H1 (cell line): ENCODE data around the gene C4B. TPM values are rescaled to one million over a fixed set of nuclear protein-coding genes. Genes with fewer than 3 reads are reported as not detected.

Source experiments
- CTCF ChIA-PET: fragments of 300-600 bp; sonication (Branson Sonifier 250); formaldehyde crosslinking; loops from one replicate; lab custom pipeline; 2021; ENCODE audit not compliant: partially characterized antibody; lab: Charles Lee
- POLR2A ChIA-PET: fragments of 300-600 bp; sonication (Branson Sonifier 250); formaldehyde crosslinking; loops from one replicate; lab custom pipeline; 2021; ENCODE audit warnings: inconsistent platforms; ENCODE audit not compliant: partially characterized antibody; lab: Charles Lee
- DNase-seq, 2 experiments: peaks; one replicate each; pipeline versions ENCODE4 v3.0.0 to v3.0.0-alpha.2; 2010 to 2022; ENCODE audit warnings: low spot score in 2 of 2, low read depth in 1 of 2, mixed read lengths in 1 of 2
- FAIRE-seq: peaks from 2 replicates; lab custom pipeline; 2011; peaks lifted over from hg19 to GRCh38; lab: Jason Lieb, UNC
- H2AFZ ChIP-seq: 2 replicates; pipeline ENCODE4 v1.8.1; 2012; ENCODE audit warnings: low read length, inconsistent platforms
- H2AK5ac ChIP-seq: 2 replicates; pipeline ENCODE4 v1.6.1; 2013; ENCODE audit warnings: low read depth, low read length
- H2BK120ac ChIP-seq: replicated peaks from 2 replicates; pipeline ENCODE3; 2013; ENCODE audit warnings: low read depth, low read length, inconsistent platforms
- H2BK12ac ChIP-seq: 2 replicates; pipeline ENCODE4 v1.6.1; 2013; ENCODE audit warnings: low read depth, low read length
- H2BK15ac ChIP-seq: 2 replicates; pipeline ENCODE4 v1.6.1; 2013; ENCODE audit warnings: low read length
- H2BK20ac ChIP-seq: 2 replicates; pipeline ENCODE4 v1.6.1; 2013; ENCODE audit warnings: low read length
- H2BK5ac ChIP-seq: 2 replicates; pipeline ENCODE4 v1.6.1; 2013; ENCODE audit warnings: low read depth, low read length
- H3K14ac ChIP-seq: 2 replicates; pipeline ENCODE4 v1.6.1; 2013; ENCODE audit warnings: inconsistent platforms; ENCODE audit not compliant: insufficient read length
- H3K18ac ChIP-seq: 2 replicates; pipeline ENCODE4 v1.6.1; 2013; ENCODE audit warnings: low read length; ENCODE audit errors: extremely low read depth
- H3K23ac ChIP-seq: 2 replicates; pipeline ENCODE4 v1.6.1; 2013; ENCODE audit warnings: inconsistent platforms; ENCODE audit not compliant: insufficient read length
- H3K23me2 ChIP-seq: 2 replicates; pipeline ENCODE4 v1.6.1; 2013; ENCODE audit warnings: low read depth, low read length
- H3K27ac ChIP-seq: 2 replicates; pipeline ENCODE4 v1.6.1; 2011; ENCODE audit warnings: low read depth, low read length, inconsistent platforms
- H3K27me3 ChIP-seq, 4 experiments: replicated peaks in 1 of 4; 1 replicate in 1 of 4; 2 replicates in 3 of 4; pipeline versions ENCODE4 v1.6.1 to v1.8.1; 2011 to 2013; ENCODE audit warnings: low read length in 3 of 4, mild to moderate bottlenecking in 3 of 4, inconsistent platforms in 2 of 4, mixed read lengths in 2 of 4, moderate library complexity in 1 of 4; ENCODE audit not compliant: control insufficient read depth in 3 of 4, insufficient read depth in 3 of 4; ENCODE audit errors: extremely low read depth in 1 of 4
- H3K36me3 ChIP-seq, 4 experiments: 2 replicates each; pipeline versions ENCODE4 v1.6.1 to v1.8.1; 2011 to 2013; ENCODE audit warnings: mild to moderate bottlenecking in 4 of 4, low read length in 3 of 4, moderate library complexity in 2 of 4, control low read depth in 1 of 4, inconsistent platforms in 1 of 4; ENCODE audit not compliant: insufficient read depth in 4 of 4, control insufficient read depth in 2 of 4
- H3K4ac ChIP-seq: replicated peaks from 2 replicates; pipeline ENCODE3; 2013; ENCODE audit warnings: low read length, low read depth, mixed read lengths, inconsistent platforms; ENCODE audit not compliant: insufficient read length
- H3K4me1 ChIP-seq, 4 experiments: replicated peaks in 1 of 4; 1 replicate in 1 of 4; 2 replicates in 3 of 4; pipeline versions ENCODE4 v1.6.1 to v1.8.1; 2011 to 2013; ENCODE audit warnings: low read length in 3 of 4, inconsistent platforms in 2 of 4, mixed read lengths in 1 of 4; ENCODE audit not compliant: insufficient read depth in 4 of 4, control insufficient read depth in 3 of 4
- H3K4me2 ChIP-seq, 2 experiments: 2 replicates each; pipeline versions ENCODE4 v1.6.1 to v1.8.1; 2011 to 2013; ENCODE audit warnings: low read depth in 2 of 2, low read length in 2 of 2, control low read depth in 1 of 2, inconsistent platforms in 1 of 2, mild to moderate bottlenecking in 1 of 2; ENCODE audit not compliant: insufficient read depth in 1 of 2
- H3K4me3 ChIP-seq, 4 experiments: fragments of 200-600, 300-600 bp in 1 of 4; sonication (generic), shearing (Covaris generic), sonication (Bioruptor Twin) in 1 of 4; 2 replicates each; pipeline versions ENCODE4 v1.5.1 to v1.8.1; 2011 to 2016; ENCODE audit warnings: low read length in 4 of 4, low read depth in 3 of 4, control low read depth in 2 of 4, inconsistent platforms in 2 of 4, mild to moderate bottlenecking in 2 of 4, mixed read lengths in 1 of 4, moderate library complexity in 1 of 4; ENCODE audit not compliant: insufficient read depth in 2 of 4; ENCODE audit errors: extremely low read depth in 1 of 4
- H3K56ac ChIP-seq: replicated peaks from 2 replicates; pipeline ENCODE3; 2013; ENCODE audit warnings: low read depth, mild to moderate bottlenecking, mixed read lengths, low read length, inconsistent platforms; ENCODE audit not compliant: insufficient read length
- H3K79me1 ChIP-seq: 2 replicates; pipeline ENCODE4 v1.6.1; 2013; ENCODE audit warnings: low read depth, low read length, control low read depth
- H3K79me2 ChIP-seq, 2 experiments: 2 replicates each; pipeline versions ENCODE4 v1.6.1 to v1.8.1; 2012 to 2013; ENCODE audit warnings: low read length in 2 of 2, mild to moderate bottlenecking in 2 of 2, inconsistent platforms in 1 of 2; ENCODE audit not compliant: insufficient read depth in 2 of 2, control insufficient read depth in 1 of 2
- H3K9ac ChIP-seq, 4 experiments: replicated peaks in 1 of 4; 1 replicate in 1 of 4; 2 replicates in 3 of 4; pipeline versions ENCODE4 v1.6.1 to v1.8.1; 2011 to 2013; ENCODE audit warnings: low read depth in 3 of 4, low read length in 3 of 4, control low read depth in 2 of 4, mild to moderate bottlenecking in 2 of 4, moderate library complexity in 2 of 4, inconsistent platforms in 1 of 4; ENCODE audit errors: extremely low read depth in 1 of 4
- H3K9me3 ChIP-seq, 2 experiments: 2 replicates each; pipeline versions ENCODE4 v1.6.1 to v1.8.1; 2012 to 2013; ENCODE audit warnings: mild to moderate bottlenecking in 2 of 2, moderate library complexity in 2 of 2, control low read depth in 1 of 2, inconsistent platforms in 1 of 2, low read depth in 1 of 2, low read length in 1 of 2, mixed read lengths in 1 of 2; ENCODE audit not compliant: insufficient read depth in 2 of 2
- H4K20me1 ChIP-seq, 2 experiments: replicated peaks in 1 of 2; 2 replicates each; pipeline versions ENCODE3 to v1.8.1; 2011 to 2013; ENCODE audit warnings: inconsistent platforms in 2 of 2, low read length in 2 of 2, mild to moderate bottlenecking in 1 of 2; ENCODE audit not compliant: insufficient read depth in 2 of 2, control insufficient read depth in 1 of 2
- H4K5ac ChIP-seq: 2 replicates; pipeline ENCODE4 v1.6.1; 2013; ENCODE audit warnings: low read length, low read depth, mixed read lengths, inconsistent platforms; ENCODE audit not compliant: insufficient read length
- H4K8ac ChIP-seq: 2 replicates; pipeline ENCODE4 v1.8.0; 2013; ENCODE audit warnings: mild to moderate bottlenecking, moderate library complexity, low read length, inconsistent platforms; ENCODE audit not compliant: insufficient read depth; ENCODE audit errors: extremely low read depth
- H4K91ac ChIP-seq: replicated peaks from 2 replicates; pipeline ENCODE3; 2013; ENCODE audit warnings: low read length, mixed read lengths, inconsistent platforms; ENCODE audit not compliant: insufficient read length
- E2F6 ChIP-seq: IDR thresholded peaks from 2 replicates; pipeline ENCODE4 v1.6.1; 2012; ENCODE audit warnings: inconsistent platforms
- WGBS, 2 experiments: shearing (Covaris generic) in 1 of 2; methylation state at CpG; one replicate each; pipeline versions ENCODE4 v1.1.6 to v1.1.7; 2013 to 2015; ENCODE audit warnings: low lambda C conversion rate in 2 of 2, mixed read lengths in 2 of 2, inconsistent platforms in 1 of 2, low coverage in 1 of 2, missing lambda C conversion rate in 1 of 2; ENCODE audit not compliant: insufficient replicate concordance in 2 of 2, insufficient coverage in 1 of 2, insufficient read length in 1 of 2; ENCODE audit errors: extremely low coverage in 1 of 2, missing lambda C conversion rate in 1 of 2; 5-methylcytosine and 5-hydroxymethylcytosine counted together
- polyA plus RNA-seq, 7 experiments: library from polyadenylated mRNA; depleted of rRNA in 3 of 7; stranded (reverse) in 5 of 7; unstranded in 2 of 7; fragments of >200 nt in 5 of 7; fragments of 200-250 nt in 2 of 7; gene quantifications; 1 replicate in 5 of 7; 2 replicates in 1 of 7; 4 replicates in 1 of 7; pipeline versions ENCODE4 v1.2.1 to v1.2.3, GENCODE V29; 2011 to 2013; ENCODE audit warnings: missing spikeins in 2 of 7, mixed read lengths in 2 of 7
- total RNA-seq: library from RNA; stranded (reverse); fragmentation: NEBNext Ultra II Directional; extraction: Animal tissue kit (Norgen Biotek cat#: 25700); gene quantifications from 2 replicates; pipeline ENCODE4 v1.2.1, GENCODE V29; 2021

The C4B gene
- total and polyA plus RNA-seq, 2 of the 8 experiments (the other 6 are each of a cell fraction or from before 2014, with no cell fraction given) = 0.74 to 3.5 TPM

GRCh38 chr6:32083812-32084768 lies 69.5 kb downstream of the C4B start:
- POLR2A ChIA-PET = interaction anchor here (0.7 to 2.3 kb wide), 3 partner anchors 27 to 44 kb away, joined by 3 to 8 read pairs (median 3); partner anchors contain the start of gene ATF6B

More at GRCh38 chr6:32083812-32084768, 69.5 kb downstream of the C4B start:
- Histone ChIP-seq H4K8ac (no peak overlapping the region), H4K91ac (no peak overlapping the region), H3K27me3 (peaks cover 0 to 13% (median 11%) of the 10 kb centered on the region in 4 experiments; a peak in 5 of 7 replicates), H3K79me2 (no peaks in the 10 kb centered on the region), H3K4me2 (no peak overlapping the region), H3K9me3 (no peaks in the 10 kb centered on the region), H2BK15ac (no peak overlapping the region), H4K5ac (no peak overlapping the region), H3K9ac (no peak overlapping the region), H2BK120ac (no peak overlapping the region), H2BK20ac (no peak overlapping the region), H3K4me3 (no peak overlapping the region), H3K14ac (no peak overlapping the region), H3K56ac (no peak overlapping the region), H4K20me1 (no peaks in the 10 kb centered on the region), H3K23me2 (no peaks in the 10 kb centered on the region; the same call in 1 of the 2 replicates), H3K23ac (no peak overlapping the region), H3K4me1 (peaks cover 0 to 16% (median 7%) of the 10 kb centered on the region in 4 experiments; a peak in 5 of 7 replicates), H3K36me3 (no peaks in the 10 kb centered on the region), H3K4ac (no peak overlapping the region), H2BK5ac (no peak overlapping the region), H3K27ac (no peak overlapping the region), H2AK5ac (no peak overlapping the region), H3K79me1 (no peaks in the 10 kb centered on the region; the same call in 1 of the 2 replicates), H3K18ac (no peak overlapping the region), H2AFZ (no peak overlapping the region), H2BK12ac (no peak overlapping the region)
- TF ChIP-seq E2F6 = no peak
- DNase-seq = no peak
- CTCF ChIA-PET = interaction anchor here (0.7 to 4.8 kb wide), 10 partner anchors 8 to 139 kb away, joined by 3 to 30 read pairs (median 4); partner anchors contain the start of genes ATF6B and NOTCH4
- 91% methylated on average over 20 of the region's 22 CpGs; no CpG with 5 or more reads in 1 of the 2 experiments for WGBS, 2 experiments
- FAIRE-seq = no peak
